RKO (cell line): ENCODE results near the gene NRL.
A peak's percentile ranks its signal among the peaks of the same experiment; 100 is the strongest.

ENCODE experiments used
- DNase-seq: peaks from one replicate; pipeline ENCODE4 v3.0.0-alpha.2; 2016; ENCODE audit warnings: low spot score

NRL gene

DNA sequence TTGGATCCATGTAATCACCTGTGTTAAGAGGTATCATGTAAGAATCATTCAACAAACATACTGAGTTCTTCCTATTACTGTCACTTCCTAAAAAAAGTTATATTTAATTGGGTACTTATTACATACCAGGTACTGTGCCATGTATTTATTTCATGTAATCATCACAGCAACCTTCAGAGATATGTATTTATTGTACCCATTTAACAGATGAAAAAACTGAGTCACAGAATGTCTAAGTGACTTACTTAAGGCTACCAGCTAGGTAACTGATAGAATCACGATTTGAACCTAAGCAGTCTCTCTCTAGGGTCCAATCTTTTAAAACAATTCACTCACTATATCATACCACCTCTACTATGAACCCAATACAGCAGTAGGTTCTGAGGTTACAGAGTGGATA, 29.7 kb upstream of the NRL start:
- no peak for DNase-seq

DNA sequence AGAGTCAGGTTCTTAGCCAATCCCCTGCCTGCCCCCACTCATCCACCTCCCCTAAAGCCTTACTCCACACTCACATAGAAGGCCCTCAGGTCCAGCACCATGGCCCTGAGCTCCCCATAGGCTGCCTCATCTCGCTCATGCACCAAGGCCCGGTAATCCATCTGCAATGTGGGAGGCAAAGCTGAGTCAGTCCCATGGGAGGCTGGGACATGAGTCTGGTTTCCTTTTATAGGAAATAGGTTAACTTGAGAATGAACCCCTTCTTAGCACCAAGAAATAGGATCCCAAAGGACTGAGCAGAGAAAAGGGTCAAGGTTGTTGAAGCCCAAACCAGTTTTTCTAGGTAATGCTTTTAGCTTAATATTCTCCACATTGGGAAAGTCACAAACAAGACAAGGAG, 28.8 kb upstream of the NRL start:
- DNase-seq = peak; percentile 57

DNA sequence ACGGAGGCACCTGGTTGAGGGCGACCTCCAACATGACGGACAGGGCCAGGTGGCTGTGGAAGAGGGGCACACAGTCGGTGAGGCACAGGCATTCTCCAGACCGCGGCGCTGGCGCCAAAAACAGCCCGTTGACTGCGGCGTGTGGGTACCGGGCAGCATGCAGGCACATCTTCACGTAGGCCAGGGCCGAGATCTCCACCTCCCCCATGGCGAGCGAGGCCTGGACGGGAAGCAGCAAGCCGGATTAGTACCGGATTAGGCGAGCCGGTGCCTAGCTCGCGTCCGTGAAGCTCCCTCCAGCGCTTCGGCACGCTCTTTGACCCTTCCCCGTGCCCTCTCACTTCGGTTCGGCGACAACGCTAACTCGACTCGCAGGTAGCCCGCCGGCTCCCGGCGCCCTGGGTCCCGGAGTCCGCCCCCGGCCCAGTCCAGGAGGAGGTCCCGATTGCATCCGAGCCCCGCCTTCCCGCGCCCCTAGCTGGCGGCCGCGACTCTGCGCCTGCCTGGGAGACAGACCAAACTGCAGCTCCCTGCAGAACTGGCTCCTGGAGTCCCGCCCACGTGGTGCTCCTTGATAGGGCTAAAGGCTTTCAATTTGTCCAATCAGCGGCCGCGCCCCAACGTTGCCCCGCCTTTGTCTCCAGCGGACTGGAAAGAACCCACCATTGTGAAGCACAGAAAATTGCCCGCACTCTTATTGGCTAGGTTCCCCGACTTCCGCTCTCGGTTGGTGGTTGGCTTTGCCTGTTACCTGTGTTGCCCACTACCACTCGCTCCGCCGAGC, 26.5 kb upstream of the NRL start, which contains the start of gene EMC9:
TSS of gene EMC9 (minus strand) at position 495 of the 784 bp plus-strand sequence. CDS start at position 208, 287 bp downstream.
- DNase-seq = peak; percentile 99

DNA sequence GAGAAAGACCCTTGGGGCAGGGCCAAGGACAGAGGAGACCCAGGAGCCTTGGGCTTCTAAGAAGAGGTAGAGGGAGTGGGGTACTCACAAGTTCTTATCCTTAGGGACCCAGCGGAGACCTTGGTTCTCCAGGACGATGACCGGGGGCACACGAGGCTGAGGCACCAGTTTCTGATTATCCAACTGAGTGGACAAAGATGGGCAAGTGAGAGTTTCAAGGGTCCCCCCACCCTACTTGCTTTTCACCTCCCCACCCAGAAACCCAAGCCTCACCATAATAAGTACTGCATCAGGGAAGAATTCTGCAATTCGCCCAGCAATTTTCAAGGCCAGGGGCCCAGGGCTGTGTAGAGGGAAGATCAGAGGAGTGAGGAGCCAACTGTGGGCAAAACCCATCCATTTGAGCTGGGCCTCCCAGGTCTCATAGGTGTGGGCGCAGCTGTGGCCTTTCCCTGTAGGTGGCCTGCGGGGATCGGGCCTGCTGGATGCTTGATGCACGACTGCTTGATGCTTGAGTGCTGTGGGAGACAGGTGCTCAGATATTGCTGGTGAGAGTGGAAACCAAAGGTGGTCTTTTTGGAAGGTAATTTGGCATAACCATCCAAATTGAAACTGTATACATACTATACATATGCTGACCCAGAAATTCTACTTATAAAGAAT, 24.7 kb upstream of the NRL start:
- no peak for DNase-seq

DNA sequence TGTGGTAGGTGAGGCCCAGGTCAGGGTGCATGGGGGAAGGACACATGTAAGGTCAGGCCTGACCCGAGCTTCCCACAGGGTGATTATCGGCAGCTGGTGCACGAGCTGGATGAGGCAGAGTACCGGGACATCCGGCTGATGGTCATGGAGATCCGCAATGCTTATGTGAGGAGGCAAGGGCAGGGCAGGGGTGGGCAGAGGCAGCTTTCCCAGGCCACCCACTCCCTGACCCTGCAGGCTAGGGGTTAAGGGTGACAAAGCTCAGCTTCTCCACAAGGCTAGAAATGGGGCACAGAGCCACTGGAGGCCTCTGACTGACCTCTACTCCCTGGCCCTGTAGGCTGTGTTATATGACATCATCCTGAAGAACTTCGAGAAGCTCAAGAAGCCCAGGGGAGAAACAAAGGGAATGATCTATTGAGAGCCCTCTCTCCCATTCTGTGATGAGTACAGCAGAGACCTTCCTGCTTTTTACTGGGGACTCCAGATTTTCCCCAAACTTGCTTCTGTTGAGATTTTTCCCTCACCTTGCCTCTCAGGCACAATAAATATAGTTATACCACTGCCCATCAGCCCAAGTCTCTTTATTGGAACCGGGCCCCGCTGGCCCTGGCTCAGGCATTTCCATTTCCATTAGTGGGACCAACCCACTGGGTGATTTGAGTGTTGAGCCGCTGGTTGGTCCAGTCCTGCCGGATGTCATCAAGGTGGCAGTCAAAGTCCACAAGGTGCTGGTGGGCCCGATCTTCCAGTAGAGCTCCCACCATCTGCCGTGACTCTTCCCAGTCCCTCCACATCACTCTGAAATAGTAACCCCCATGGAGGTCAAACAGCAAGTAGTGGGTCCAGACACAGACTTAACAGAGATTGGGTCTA, 23.9 kb upstream of the NRL start:
- DNase-seq = no peak

DNA sequence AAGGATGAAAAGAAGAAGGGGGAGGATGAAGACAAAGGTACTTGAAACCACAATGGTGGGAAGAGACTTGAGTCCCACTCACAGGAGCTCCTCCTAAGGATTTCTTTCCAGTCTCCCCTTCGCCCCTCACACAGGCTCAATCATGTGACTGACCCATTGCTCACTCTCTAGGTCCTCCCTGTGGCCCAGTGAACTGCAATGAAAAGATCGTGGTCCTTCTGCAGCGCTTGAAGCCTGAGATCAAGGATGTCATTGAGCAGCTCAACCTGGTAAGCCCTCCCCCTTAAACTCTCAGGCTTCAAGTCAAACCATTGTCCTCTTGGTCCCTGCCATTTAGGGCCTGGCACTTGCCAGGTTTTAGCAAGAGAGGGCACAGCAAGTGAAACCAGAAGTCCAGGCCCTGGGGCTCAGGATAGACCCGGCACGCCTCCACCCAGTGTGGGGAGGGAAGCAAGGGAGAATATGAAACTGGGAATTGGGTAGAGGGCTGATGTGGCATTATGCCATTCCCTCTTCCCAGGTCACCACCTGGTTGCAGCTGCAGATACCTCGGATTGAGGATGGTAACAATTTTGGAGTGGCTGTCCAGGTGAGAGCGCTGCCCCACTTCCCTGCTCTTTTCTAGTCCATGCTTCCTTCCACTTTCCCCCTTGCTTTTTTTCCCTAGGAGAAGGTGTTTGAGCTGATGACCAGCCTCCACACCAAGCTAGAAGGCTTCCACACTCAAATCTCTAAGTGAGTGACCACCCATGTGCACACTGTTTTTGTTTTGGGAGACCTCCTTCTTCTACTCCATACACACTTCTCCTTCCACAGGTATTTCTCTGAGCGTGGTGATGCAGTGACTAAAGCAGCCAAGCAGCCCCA, 23.0 kb upstream of the NRL start:
- DNase-seq = no peak

DNA sequence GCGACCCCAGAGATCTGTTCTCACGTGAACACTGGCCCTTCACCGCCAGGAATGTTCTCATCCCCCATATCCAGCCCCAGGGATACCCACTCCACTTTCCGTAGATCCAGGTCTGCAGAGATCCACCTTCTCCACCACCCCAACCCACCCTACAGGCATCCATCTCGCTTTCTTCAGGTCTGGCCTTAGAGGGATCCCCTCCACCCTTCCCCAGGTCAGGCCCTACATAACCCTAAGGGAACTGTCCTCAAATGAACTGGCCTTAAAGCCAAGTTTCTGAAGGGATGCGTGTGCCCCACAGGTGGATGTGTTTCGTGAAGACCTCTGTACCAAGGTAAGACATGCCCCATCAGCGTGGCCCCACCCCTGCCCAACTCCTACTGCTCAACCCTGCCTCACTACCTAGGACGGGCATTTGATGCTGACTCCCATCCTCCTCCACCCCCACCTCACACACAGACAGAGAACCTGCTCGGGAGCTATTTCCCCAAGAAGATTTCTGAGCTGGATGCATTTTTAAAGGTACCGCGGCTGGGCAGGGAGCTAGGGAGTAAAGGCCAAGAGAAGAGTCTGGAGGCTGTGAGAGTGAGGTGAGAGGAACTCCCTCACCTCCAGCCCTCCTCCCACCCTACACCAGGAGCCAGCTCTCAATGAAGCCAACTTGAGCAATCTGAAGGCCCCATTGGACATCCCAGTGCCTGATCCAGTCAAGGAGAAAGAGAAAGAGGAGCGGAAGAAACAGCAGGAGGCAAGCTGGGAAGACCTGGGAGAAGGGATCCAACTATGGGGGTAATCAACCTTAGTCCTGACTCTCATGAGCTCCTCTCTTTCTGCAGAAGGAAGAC, 22.2 kb upstream of the NRL start:
- no peak for DNase-seq

DNA sequence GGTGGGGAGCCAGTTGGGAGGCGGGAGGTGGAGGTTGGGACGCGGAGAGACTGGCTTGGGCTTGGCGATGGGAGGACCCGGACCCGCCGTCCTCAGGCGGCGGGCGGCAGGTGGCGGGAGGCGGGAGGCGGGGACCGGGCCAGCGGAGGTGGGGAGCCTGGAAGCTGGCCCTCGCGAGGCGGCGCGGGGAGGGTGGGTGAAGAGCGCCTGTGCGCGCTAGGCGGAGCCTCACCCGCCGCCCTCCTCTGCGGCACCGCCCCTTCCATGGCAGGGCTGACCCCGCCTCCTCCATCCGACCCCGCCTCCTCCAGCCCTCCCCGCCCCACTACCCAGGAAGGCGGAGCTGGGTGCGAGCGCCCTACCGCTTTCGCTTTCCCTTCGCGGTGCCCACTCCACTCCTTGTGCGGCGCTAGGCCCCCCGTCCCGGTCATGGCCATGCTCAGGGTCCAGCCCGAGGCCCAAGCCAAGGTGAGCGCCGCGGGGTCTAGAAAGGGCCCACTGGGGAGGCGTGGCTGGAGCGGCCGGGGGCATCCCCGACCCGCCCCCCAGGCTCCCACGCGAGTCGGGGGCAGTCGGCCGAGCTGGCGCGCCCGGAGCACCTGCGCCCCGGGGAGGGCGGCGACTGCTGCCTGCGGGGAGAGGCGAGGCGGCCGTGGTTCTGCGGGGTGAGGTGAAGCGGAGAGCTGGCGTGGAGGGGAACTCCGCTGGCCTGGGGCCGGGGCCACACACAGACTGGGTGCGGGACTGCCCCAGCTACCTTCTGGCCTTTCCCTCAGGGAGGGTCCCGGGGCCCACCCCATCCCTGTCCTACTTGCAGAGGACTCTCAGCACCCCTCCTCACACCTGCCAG, 21.3 kb upstream of the NRL start, which contains the start of gene PSME1:
TSS of gene PSME1 (plus strand) at position 361 of the 850 bp plus-strand sequence. CDS start at position 430, 69 bp downstream.
- peak; percentile 87 for DNase-seq

DNA sequence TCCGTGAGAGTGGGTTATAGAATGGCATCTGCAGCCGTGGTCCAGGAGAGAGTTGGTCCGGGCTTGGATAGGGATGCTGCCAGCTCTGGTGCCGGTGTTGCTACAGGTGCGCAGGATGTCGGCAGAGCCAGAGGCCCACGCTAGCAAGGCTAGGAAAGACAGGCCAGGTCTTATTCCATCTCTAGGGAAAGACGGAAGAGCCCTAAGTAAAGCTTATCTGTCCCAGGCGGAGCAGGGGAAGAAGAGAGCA, 20.8 kb upstream of the NRL start:
- no peak for DNase-seq

DNA sequence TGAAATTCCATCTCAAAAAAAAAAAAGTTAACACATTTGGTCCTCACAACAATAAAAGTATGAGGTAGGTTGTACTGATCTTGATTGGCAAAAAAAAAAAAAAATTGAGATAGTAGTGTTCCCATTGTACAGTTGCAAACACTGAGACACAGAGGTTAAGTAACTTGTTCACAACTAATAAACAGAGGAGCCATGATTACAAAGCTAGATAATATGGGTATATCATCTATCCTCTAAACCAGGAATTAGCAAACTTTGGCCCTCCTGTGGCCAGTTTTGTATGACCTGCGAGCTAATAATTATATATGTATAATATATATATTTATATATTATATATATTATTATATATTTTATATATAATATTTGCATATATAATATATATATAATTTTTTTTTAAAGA, 19.0 kb upstream of the NRL start:
- no peak for DNase-seq

DNA sequence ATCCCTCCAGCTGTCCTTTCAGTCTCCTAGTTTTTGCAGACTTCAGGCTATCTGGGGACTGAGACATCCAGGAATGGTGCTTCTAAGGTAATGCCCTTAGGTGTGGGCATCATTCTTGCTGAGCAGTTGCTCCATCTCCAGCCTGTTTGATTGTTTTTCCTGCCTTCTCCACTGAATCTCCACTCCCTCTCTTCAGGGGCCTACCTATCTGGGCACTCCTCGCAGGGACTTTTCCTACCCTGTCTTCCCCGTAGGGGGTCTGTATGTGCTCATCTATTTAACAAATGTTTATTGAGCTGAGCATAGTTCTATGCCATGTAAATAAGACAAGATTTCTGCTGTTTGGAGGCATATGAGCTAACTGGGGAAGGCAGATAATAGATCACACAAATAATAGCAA, 18.2 kb upstream of the NRL start:
- no peak for DNase-seq

DNA sequence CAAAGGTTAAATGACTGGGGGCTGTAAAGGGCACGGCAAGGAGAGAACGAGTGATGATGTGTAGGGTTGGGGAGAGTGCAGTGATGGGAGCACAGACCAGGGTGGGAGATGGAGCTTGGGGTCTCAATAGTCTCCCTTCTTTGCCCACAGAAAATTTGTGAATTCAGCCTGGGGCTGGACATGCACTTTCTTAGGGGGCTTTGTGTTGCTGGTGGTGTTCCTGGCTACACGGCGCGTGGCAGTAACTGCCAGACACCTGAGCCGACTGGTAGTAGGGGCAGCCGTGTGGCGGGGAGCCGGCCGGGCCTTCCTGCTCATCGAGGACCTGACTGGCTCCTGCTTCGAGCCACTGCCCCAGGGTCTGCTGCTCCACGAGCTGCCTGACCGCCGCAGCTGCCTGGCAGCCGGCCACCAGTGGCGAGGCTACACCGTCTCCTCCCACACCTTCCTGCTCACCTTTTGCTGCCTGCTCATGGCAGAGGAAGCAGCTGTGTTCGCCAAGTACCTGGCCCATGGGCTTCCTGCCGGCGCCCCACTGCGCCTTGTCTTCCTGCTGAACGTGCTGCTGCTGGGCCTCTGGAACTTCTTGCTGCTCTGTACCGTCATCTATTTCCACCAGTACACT, 17.4 kb upstream of the NRL start:
- DNase-seq = no peak

DNA sequence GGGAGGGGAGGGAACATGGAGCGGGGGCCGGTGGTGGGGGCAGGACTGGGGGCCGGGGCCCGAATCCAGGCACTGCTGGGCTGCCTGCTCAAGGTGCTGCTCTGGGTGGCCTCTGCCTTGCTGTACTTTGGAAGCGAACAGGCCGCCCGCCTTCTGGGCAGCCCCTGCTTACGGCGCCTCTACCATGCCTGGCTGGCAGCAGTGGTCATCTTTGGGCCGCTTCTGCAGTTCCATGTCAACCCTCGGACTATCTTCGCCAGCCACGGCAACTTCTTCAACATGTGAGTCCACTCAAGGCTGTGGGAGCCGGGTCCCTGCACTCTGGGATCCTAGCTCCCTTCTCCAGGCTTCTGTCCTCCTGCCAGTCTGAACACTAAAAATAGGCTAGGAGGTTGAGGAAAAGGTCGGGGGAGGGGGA, 16.8 kb upstream of the NRL start:
- DNase-seq = no peak

DNA sequence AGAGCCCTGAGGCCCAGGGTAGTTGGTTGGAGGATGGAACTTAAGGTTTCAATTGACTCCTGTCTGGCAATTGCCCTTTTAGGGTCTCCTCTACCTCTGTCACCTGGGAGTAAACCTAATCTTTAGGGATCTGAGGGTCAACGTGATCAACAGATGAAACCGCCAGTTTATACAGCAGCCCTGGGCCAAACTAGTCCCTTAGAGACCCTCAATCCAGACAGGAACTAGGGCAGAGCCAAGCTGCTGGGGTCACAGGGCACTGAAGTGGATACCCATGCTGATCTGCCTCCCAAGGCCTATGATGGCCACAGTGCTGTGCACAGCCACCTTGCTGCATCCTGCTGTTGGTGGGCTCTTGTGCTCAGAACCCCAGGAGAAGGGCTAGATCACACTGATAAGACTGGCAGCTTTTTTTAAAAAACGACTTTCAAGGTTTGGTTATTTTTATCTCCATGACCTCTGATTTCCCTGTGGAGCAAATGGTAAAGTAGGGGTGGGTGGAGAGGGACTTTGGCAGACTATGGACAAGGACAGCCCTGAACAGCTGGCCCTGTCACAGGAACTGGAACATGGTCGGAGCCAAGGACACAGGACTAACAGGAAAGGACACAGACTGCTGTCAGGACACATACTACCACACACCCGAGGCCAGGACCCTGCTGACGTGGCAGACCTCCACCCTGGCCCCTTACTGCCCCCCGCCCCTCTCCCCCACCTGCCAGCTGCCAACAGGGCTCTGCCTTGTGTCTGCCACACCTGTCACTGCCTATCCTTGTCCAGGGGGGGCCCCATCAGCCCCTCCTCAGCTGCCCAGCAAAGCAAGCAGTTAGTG, 16.2 kb upstream of the NRL start:
- DNase-seq = no peak

DNA sequence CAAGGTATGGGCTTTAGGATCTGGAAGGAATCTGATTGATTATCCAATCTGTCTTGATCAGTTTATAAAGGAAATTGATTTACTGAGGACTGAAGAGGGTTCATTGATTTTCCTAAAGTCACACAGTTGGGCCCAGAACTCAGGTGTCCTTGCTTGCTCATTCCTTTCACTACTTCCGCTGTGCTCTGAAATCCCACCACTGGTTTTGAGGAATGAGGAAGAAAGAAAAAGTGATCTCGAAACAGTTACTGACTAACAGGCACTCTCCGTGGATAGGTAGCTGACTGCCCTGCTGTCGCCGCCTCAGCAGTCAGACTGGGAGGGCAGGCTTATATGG, 15.6 kb upstream of the NRL start, which contains the start of gene FITM1:
TSS of gene FITM1 (plus strand) at position 280 of the 337 bp plus-strand sequence. CDS start 905 bp downstream, outside the sequence.
- no peak for DNase-seq

DNA sequence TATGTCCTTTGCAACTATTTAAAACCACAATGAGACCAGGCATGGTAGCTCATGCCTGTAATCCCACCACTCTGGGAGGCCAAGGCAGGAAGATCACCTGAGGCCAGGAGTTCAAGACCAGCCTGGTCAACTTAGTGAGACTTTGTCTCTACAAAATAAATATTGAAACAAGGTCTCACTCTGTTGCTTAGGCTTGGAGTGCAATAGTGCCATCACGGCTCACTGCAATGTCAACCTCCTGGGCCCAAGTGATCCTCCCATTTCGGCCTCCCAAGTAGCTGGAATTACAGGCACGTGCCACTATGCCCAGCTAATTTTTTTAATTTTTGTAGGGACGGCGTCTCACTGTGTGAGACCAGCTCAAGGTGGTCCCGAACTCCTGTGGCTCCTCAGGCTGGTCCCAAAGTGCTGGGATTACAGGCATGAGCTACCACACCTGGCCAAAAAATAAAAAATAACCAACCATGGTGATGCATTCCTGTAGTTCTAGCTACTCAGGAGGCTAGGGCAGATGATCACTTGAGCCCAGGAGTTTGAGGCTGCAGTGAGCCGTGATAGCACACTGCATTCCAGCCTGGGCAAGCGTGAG, 14.8 kb upstream of the NRL start:
- no peak for DNase-seq

DNA sequence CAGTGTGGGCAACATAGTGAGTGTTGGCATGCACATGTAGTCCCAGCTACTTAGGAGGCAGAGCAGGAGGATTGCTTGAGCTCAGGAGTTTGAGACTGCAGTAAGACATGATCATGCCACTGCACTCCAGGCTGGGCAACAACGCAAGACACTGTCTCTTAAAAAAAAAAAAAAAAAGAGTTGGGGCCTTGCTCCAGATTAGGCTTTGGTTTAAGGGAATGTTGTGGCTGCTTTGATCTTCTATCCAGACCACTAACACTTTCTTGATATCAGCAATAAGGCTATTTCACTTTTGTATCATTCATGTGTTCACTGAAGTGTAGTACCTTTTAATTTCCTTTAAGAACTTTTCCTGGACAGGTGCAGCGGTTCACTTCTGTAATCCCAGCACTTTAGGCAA, 12.9 kb upstream of the NRL start:
- DNase-seq = no peak

DNA sequence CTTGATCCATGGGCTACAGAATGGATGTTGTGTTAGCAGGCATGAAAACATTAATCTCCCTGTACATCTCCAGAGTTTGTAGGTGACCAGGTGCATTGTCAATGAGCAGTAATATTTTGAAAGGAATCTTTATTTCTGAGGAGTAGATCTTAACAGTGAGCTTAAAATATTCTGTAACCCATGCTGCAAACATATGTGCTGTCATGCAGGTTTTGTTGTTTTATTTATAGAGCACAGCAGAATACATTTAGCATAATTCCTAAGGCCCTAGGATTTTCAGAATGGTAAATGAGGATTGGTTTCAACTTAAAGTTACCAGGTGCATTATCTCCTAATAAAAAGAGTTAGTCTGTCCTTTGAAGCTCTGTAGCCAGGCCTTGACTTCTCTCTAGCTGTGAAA, 12.2 kb upstream of the NRL start:
- no peak for DNase-seq
